ACC112 (cell line): ENCODE data around the gene DECR2.

ENCODE experiments used
- H2AFZ ChIP-seq: fragments of 200-600 bp; sonication (generic); one replicate; pipeline ENCODE4 v1.6.0; 2017; ENCODE audit warnings: antibody characterized with exemption, low read length; ENCODE audit not compliant: unreplicated experiment
- H3K27ac ChIP-seq: fragments of 200-600 bp; sonication (generic); 2 replicates; pipeline ENCODE4 v1.5.1; 2014; ENCODE audit warnings: low read depth, mild to moderate bottlenecking, antibody characterized with exemption, low read length, moderate library complexity
- H3K27me3 ChIP-seq: fragments of 200-600 bp; sonication (generic); 2 replicates; pipeline ENCODE4 v1.6.1; 2014; ENCODE audit warnings: mild to moderate bottlenecking, antibody characterized with exemption, low read length, moderate library complexity, mixed read lengths; ENCODE audit not compliant: insufficient read depth
- H3K36me3 ChIP-seq: fragments of 200-600 bp; sonication (generic); 2 replicates; pipeline ENCODE4 v1.6.1; 2016; ENCODE audit warnings: mild to moderate bottlenecking, antibody characterized with exemption, low read length, moderate library complexity, mixed read lengths; ENCODE audit not compliant: insufficient read depth
- H3K4me1 ChIP-seq: fragments of 200-600 bp; sonication (generic); one replicate; pipeline ENCODE4 v1.6.1; 2016; ENCODE audit warnings: low read length, mixed read lengths; ENCODE audit not compliant: insufficient read depth, unreplicated experiment, control insufficient read depth
- H3K4me3 ChIP-seq: fragments of 200-600 bp; sonication (generic); 2 replicates; pipeline ENCODE4 v1.5.1; 2014; ENCODE audit warnings: mild to moderate bottlenecking, low read depth, low read length
- H3K79me2 ChIP-seq: fragments of 200-600 bp; sonication (generic); one replicate; pipeline ENCODE4 v1.6.0; 2016; ENCODE audit warnings: low read length; ENCODE audit not compliant: control insufficient read depth, unreplicated experiment, insufficient read depth

DECR2 gene

DNA sequence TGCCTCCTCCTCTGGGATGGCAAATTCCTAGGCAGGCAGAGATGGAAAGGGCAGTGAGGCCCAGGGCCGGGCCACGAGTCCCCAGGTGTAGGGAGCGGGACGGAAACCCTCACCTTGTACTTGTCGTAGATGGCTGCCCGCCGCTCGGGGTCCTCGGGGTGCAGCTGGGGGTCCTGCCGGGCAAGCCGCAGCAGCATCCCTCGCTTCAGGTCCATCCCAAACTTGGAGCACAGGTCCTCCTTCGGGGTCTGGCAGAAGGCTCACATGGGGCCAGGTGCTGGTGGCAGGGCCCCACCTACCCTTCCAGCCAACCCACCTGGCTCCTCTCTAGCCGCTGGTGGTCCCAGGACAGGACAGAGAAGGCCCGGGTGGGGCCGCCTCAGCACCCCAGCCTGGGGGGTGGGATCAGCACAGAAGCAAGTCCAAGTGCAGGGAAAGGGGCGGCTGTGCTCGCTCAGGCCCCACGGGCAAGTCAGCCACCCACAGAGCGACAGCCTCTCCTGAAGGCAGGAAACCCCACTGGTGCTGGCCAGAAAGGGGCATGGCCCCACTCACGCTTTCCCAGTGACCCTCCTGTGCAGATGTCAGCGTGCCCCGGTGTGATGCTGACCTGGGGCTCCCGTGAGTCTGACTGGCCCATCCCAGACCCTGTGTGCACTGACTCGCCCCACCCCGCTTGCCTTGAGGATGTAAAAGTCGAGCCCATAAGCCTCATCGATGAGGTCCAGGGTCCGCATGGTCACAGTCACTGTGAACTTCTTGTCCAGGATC lies 33.1 kb upstream of the DECR2 start:
- no peaks in the 10 kb centered on the region; the same call in 1 of the 2 replicates for H3K36me3 ChIP-seq
- peaks cover 3% of the 10 kb centered on the region for H3K4me1 ChIP-seq

DNA sequence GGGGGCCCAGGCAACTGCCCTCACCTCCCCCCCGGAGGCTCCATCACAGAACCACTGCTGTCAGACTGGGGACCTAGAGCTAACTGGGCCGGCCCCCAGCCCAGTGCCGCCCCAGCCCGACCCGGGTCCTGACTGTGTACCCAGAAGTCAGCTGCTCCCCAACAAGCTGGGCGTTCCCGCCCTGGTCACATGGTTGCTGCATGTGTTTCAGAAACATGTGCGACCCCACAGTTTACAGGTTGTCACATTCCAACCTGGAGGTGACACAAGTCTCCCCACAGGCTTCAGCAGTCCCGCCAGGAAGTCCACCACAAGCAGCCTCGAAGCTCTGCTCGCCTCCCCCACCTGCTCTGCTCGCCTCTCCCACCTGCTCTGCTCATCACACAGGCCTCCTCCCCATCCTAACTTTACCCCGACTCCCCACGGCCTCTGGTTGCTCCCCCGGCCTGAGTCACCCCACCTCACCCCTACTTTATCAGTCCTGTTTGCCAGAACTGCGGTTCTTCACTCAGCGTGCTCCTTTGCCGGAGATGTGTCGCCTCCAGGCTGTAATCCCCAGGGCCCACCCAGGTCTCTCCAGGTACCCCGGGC lies 32.3 kb upstream of the DECR2 start:
- H3K36me3 ChIP-seq, result no peaks in the 10 kb centered on the region; the same call in 1 of the 2 replicates
- H3K79me2 ChIP-seq, result no peaks in the 10 kb centered on the region
- H3K4me1 ChIP-seq, result peaks cover 3% of the 10 kb centered on the region
- peak overlapping the region; percentile 68 for H3K4me3 ChIP-seq
- H3K27me3 ChIP-seq, result no peaks in the 10 kb centered on the region
- H2AFZ ChIP-seq, result no peak overlapping the region
- no peak overlapping the region for H3K27ac ChIP-seq

More for the DNA sequence above, 33.1 kb upstream of the DECR2 start:
- Histone ChIP-seq H3K27ac (no peak overlapping the region), H3K79me2 (no peaks in the 10 kb centered on the region), H3K27me3 (no peaks in the 10 kb centered on the region), H2AFZ (no peak overlapping the region), H3K4me3 (no peak overlapping the region)

DNA sequence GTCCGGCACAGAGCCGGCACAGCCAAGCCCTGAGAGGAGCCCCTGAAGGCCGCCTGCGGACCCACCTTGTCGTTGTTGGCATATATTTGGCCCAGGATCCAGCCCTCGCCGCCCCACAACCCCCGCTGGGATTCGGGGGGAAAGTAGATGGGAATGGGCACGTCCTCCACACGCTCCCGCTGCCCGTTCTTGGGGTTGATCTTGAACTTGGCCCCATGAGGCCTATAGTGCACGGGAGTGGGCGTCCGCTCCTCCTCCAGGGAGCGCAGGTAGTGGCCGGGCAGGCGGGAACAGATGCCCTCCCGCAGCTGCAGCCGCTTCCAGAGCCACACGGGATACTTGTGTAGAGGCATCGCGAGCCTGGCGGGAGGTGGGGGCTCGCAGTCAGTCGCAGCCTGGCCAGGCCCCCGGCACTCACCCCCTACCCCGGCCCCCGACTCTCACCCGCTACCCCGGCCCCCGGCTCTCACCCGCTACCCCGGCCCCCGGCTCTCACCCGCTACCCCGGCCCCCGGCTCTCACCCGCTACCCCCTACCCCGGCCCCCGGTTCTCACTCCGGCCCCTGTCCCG lies 31.7 kb upstream of the DECR2 start:
- Histone ChIP-seq H2AFZ (no peak overlapping the region), H3K4me1 (peaks cover 3% of the 10 kb centered on the region), H3K79me2 (no peaks in the 10 kb centered on the region), H3K27me3 (no peaks in the 10 kb centered on the region), H3K4me3 (peak overlapping the region; percentile 68), H3K36me3 (no peaks in the 10 kb centered on the region; the same call in 1 of the 2 replicates), H3K27ac (no peak overlapping the region)

DNA sequence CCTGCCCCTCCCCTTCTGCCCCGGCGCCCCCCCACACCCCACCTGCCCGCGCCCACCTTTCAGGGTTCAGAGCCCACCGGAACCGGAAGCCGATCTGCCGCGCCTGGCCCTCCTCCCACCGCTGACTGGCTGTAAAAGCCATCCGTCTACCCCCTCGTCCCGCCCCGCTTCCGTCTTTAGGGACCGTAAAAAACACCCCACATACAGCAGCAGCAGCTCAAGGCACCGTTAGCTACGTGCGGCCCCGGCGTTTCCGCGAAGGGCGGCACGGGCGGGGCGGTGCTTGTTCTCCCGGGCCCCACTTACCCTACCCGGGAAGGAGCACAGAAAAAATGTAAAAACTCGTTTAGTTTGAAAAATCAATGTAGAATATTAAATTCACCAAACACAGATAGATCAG lies 31.2 kb upstream of the DECR2 start, which contains the start of gene MRPL28:
MRPL28 (minus strand) TSS at position 96 of the 400 bp plus-strand sequence. CDS start 320 bp downstream, outside the sequence.
- Histone ChIP-seq H3K79me2 (no peaks in the 10 kb centered on the region), H2AFZ (no peak within 1 kb of the TSS), H3K4me3 (peak within 1 kb of the TSS; percentile 68), H3K27ac (no peak within 1 kb of the TSS), H3K27me3 (no peaks in the 10 kb centered on the region), H3K4me1 (peaks cover 3% of the 10 kb centered on the region), H3K36me3 (no peaks in the 10 kb centered on the region; the same call in 1 of the 2 replicates)

DNA sequence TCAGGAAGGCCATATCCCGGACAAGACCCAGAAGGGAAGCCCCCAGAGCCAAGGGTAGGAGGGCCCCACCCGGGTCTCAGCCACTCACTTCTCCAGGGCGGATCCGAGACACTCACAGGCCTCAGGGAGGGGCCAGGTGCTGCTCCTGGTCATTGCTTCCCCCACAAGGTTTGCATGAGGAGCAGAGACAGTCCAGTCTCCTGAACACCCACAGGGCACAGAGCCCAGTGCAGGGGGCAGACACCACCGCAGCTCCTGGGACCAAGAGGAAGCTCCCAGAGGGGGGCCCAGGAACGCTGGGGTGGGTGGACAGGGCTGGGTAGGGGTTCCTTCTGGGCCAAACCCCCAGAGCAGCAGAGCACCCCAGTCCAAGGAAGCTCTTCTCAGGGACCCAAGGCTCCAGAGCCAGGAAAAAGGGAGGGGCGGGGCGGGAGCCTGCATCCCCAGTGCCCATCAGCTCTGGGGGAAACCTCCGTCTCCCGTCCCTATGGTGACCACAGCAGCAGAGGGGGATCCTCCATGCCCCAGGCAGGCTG lies 30.6 kb upstream of the DECR2 start:
- Histone ChIP-seq H3K4me3 (peak overlapping the region; percentile 68), H3K36me3 (no peaks in the 10 kb centered on the region; the same call in 1 of the 2 replicates), H3K4me1 (peaks cover 3% of the 10 kb centered on the region), H3K79me2 (no peaks in the 10 kb centered on the region), H3K27me3 (no peaks in the 10 kb centered on the region), H2AFZ (no peak overlapping the region), H3K27ac (no peak overlapping the region)

DNA sequence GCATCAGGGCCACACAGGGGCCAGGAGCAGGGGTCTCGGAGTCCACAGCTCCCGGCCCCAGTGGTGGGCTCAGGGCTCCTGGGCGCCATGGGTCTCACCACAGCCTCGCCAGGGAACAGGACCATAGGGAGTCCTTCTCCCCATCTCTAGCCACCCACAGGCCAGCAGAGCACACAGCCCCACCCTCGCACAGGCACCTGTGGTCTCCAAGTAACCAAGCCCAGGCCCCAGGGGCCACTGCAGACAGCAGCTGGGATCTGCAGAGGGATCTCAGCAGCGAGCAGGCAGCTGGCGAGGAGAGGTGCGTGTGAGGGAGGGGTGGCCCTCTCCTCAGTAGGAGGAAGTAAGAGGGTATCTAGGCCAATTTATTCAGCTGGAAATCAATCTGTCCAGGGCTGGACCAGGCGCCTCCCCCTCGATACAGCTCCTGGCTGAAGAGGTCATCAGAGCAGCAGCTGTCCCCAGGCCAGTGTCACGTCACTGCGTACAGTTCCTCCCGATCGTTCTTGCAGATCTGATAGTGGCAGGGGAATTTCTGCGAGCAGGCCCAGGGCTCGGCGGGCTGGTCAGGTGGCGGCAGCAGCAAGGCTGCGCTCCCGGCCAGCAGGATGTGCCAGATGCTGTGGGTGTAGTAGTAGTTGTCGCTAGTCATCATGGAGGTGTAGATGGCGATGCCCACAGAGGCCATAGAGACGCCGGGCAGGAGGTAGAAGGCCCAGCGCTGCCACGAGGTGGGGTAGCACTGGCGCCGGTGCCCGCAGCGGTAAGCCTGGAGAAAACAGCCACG lies 30.0 kb upstream of the DECR2 start:
- Histone ChIP-seq H3K36me3 (no peaks in the 10 kb centered on the region; the same call in 1 of the 2 replicates), H3K4me1 (peaks cover 3% of the 10 kb centered on the region), H3K27me3 (no peaks in the 10 kb centered on the region), H3K4me3 (no peak overlapping the region), H2AFZ (no peak overlapping the region), H3K27ac (no peak overlapping the region), H3K79me2 (no peaks in the 10 kb centered on the region)

DNA sequence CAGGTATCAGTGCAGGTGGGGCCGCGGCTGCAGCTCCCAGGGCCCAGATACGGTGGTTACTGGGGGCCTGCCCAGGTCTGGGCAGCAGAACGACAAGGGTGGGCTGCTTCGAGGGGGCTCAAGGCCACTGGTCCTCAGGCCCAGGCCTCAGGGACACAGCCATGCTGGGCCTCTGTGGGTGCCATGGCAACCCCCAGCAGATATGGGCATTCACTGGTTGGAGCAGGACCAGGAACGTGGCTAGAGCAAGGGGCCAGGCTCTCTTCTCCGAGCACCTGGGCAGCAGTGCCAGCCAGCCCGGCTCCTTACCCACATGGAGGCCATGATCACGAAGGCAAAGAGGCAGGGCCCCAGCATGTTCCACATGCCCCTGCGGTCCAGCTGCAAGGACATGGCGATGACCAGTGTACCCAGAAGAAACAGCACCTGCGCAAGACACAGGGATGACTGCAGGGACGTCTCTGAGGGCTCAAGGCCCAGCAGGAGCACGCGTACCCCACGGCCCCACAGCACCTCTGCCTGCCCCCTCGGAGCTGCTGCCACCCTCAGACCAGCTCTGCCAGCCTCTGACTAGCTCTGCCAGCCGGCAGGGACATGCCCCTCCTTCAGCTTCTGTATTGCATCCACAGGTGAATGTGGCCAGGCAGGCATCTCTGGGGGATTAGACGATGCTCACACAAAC lies 29.2 kb upstream of the DECR2 start:
- no peak overlapping the region for H2AFZ ChIP-seq
- no peaks in the 10 kb centered on the region for H3K79me2 ChIP-seq
- no peaks in the 10 kb centered on the region for H3K27me3 ChIP-seq
- no peak overlapping the region for H3K4me3 ChIP-seq
- H3K4me1 ChIP-seq, result peaks cover 3% of the 10 kb centered on the region
- H3K36me3 ChIP-seq, result no peaks in the 10 kb centered on the region; the same call in 1 of the 2 replicates
- H3K27ac ChIP-seq, result no peak overlapping the region

DNA sequence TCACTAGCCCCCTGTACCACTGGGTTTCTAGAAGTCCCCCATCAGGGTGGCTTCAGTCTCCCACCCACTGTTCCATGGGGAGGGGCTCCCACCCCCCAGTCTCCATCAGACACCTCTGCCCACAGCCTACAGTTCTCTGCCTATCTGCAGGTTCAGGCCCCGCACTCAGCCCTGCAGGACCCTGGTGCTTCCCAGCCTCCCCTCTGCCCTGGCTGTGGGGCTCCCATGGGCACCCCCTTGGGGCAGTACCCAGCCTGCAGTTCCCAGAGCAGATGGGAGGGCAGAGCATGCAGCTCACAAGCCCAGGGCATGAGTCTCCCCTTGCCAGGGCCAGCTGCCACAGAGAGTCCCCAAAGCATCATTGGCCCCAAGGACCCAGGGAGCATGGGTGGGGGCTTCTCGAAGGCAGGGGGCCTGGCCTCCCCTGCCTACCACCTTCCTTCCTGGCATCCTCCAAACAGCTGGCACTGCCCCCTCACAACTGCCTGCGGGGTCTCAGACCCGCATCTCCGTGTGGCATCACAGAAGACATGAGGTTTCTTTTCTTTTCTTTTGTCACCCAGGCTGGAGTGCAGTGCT lies 28.6 kb upstream of the DECR2 start:
- Histone ChIP-seq H3K36me3 (no peaks in the 10 kb centered on the region; the same call in 1 of the 2 replicates), H2AFZ (no peak overlapping the region), H3K4me1 (peaks cover 3% of the 10 kb centered on the region), H3K27me3 (no peaks in the 10 kb centered on the region), H3K79me2 (no peaks in the 10 kb centered on the region), H3K4me3 (no peak overlapping the region), H3K27ac (no peak overlapping the region)

DNA sequence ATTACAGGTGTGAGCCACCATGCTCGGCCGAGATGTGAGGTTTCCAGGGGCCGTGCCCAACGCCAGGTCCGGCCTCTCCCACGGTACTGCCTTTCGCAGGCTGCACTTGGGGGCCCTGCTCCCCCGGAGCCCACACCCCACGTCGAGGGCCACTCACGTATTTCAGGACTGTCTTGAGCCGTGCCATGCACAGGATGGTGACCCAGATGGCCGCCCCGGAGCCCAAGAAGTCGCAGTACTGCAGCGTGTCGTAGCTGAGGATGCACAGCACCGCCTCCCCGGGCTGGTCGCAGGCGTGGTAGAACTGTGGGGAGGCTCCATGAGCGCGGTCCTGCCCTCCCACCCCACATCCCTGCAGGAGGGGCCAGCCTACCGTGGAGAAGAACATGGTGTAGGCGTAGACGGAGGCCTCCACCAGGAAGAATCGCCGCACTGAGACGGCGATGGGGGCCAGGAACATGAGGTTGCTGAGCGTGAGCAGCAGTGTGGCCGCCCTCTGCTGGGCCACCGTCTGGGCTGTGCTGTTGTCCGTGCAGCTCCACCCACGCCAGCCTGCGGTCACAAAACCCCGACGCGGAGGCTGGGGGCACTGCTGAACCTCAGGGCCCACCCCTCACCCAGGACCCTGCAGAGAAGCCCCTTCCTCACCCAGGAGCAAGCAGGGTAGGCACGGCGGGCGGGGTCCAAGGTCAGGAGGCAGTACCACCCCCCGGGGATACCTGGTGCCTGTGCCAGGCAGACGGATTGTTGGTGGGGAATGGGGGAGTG lies 27.7 kb upstream of the DECR2 start:
- Histone ChIP-seq H2AFZ (no peak overlapping the region), H3K27me3 (no peaks in the 10 kb centered on the region), H3K36me3 (no peaks in the 10 kb centered on the region; the same call in 1 of the 2 replicates), H3K4me3 (no peak overlapping the region), H3K27ac (no peak overlapping the region), H3K4me1 (peaks cover 3% of the 10 kb centered on the region), H3K79me2 (no peaks in the 10 kb centered on the region)
